Epithelial cell of proximal tubule (primary cell): Measurements from ENCODE around the gene ECM2. TPM values are rescaled to one million over a fixed set of nuclear protein-coding genes. Genes with fewer than 3 reads are reported as not detected.
A peak's percentile ranks its signal among the peaks of the same experiment; 100 is the strongest.
"Not testable (repeated sequence)": the region's sequence is repeated elsewhere in the genome, so short reads cannot be mapped to it uniquely, and the experiment has no call there.

ENCODE experiments used
- DNase-seq: peaks from one replicate; pipeline ENCODE4 v3.0.0-alpha.2; 2011; ENCODE audit warnings: low read depth
- H3K4me3 ChIP-seq: 2 replicates; pipeline ENCODE4 v1.5.1; 2011; ENCODE audit warnings: low read depth, mild to moderate bottlenecking, low read length
- CTCF ChIP-seq: conservative IDR thresholded peaks from 2 replicates; pipeline ENCODE4 v1.5.1; 2012; ENCODE audit warnings: low read depth, mild to moderate bottlenecking, low read length
- total RNA-seq: library from RNA; depleted of rRNA; stranded (reverse); fragments of >200 nt; gene quantifications from 2 replicates; pipeline ENCODE4 v1.2.3, GENCODE V29; 2015

The ECM2 gene
- not detected in 2 replicates for total RNA-seq

GRCh38 chr9:92535940-92536850, at the start of gene ECM2:
Gene ECM2 (minus strand): TSS chr9:92535990. CDS start chr9:92522866, 13,124 bp downstream.
- DNase-seq, result no peak
- TF ChIP-seq CTCF, result no peak
- peak within 1 kb of the TSS; percentile 48 for H3K4me3 ChIP-seq

GRCh38 chr9:92576175-92576574, 40.4 kb upstream of the ECM2 start:
- TF ChIP-seq CTCF, result no peak
- H3K4me3 ChIP-seq, result no peak overlapping the region
- DNase-seq, result no peak

GRCh38 chr9:92573612-92574011, 37.8 kb upstream of the ECM2 start:
- not testable (repeated sequence) for DNase-seq, H3K4me3 ChIP-seq

- DNase-seq, result not testable (repeated sequence)
Observed at GRCh38 chr9:92571871-92572270, 36.1 kb upstream of the ECM2 start.

GRCh38 chr9:92564982-92565381, 29.2 kb upstream of the ECM2 start:
- H3K4me3 ChIP-seq, result no peak overlapping the region
- TF ChIP-seq CTCF, result no peak
- DNase-seq, result no peak

More at GRCh38 chr9:92571871-92572270, 36.1 kb upstream of the ECM2 start:
- not testable (repeated sequence) for H3K4me3 ChIP-seq

- TF ChIP-seq CTCF, result no peak
- DNase-seq, result no peak
- H3K4me3 ChIP-seq, result no peak overlapping the region
Observed at GRCh38 chr9:92564504-92564903, 28.7 kb upstream of the ECM2 start.

- no peak for DNase-seq
- no peak overlapping the region for H3K4me3 ChIP-seq
- no peak for TF ChIP-seq CTCF
Observed at GRCh38 chr9:92563116-92564100, 27.6 kb upstream of the ECM2 start.
